Ishikawa (cell line): ENCODE data around the gene PRRG3.

Source experiments
- CEBPB ChIP-seq: IDR thresholded peaks from 2 replicates; pipeline ENCODE4 v1.6.1; 2012
- CREB1 ChIP-seq: IDR thresholded peaks from 2 replicates; pipeline ENCODE4 v1.6.1; 2012; ENCODE audit warnings: low read depth
- EGR1 ChIP-seq: IDR thresholded peaks from 2 replicates; pipeline ENCODE4 v1.6.1; 2012
- EP300 ChIP-seq: IDR thresholded peaks from 2 replicates; pipeline ENCODE4 v1.6.1; 2012; ENCODE audit warnings: borderline replicate concordance
- FOXM1 ChIP-seq: IDR thresholded peaks from 2 replicates; pipeline ENCODE4 v1.6.1; 2012; ENCODE audit warnings: low read depth, borderline replicate concordance
- MAX ChIP-seq: IDR thresholded peaks from 2 replicates; pipeline ENCODE4 v1.6.1; 2012
- NFIC ChIP-seq: IDR thresholded peaks from 2 replicates; pipeline ENCODE4 v1.6.1; 2012
- RAD21 ChIP-seq: IDR thresholded peaks from 2 replicates; pipeline ENCODE4 v1.6.1; 2012; ENCODE audit warnings: low read depth
- REST ChIP-seq: IDR thresholded peaks from 2 replicates; pipeline ENCODE4 v1.6.1; 2012; ENCODE audit warnings: low read depth, mild to moderate bottlenecking
- TAF1 ChIP-seq: IDR thresholded peaks from 2 replicates; pipeline ENCODE4 v1.6.1; 2012; ENCODE audit warnings: low read depth, mild to moderate bottlenecking
- TCF12 ChIP-seq: IDR thresholded peaks from 2 replicates; pipeline ENCODE4 v1.6.1; 2012; ENCODE audit warnings: low read depth
- TEAD4 ChIP-seq: IDR thresholded peaks from 2 replicates; pipeline ENCODE4 v1.6.1; 2012
- USF1 ChIP-seq: IDR thresholded peaks from 2 replicates; pipeline ENCODE4 v1.6.1; 2012
- YY1 ChIP-seq: IDR thresholded peaks from 2 replicates; pipeline ENCODE4 v1.6.1; 2012; ENCODE audit warnings: low read depth
- ZBTB7A ChIP-seq: IDR thresholded peaks from 2 replicates; pipeline ENCODE4 v1.6.1; 2012; ENCODE audit warnings: low read depth

PRRG3 gene

GRCh38 chrX:151727346-151727745 is 32.1 kb downstream of the PRRG3 start:
- TF ChIP-seq EGR1 (no peak), YY1 (no peak), USF1 (no peak), MAX (no peak), RAD21 (no peak), ZBTB7A (no peak)

GRCh38 chrX:151729056-151729725 is 33.9 kb downstream of the PRRG3 start:
- no peak for TF ChIP-seq RAD21
- no peak for TF ChIP-seq TCF12
- TF ChIP-seq CREB1, result no peak
- TF ChIP-seq USF1, result no peak
- TF ChIP-seq YY1, result no peak
- no peak for TF ChIP-seq TAF1
- TF ChIP-seq NFIC, result no peak
- no peak for TF ChIP-seq MAX
- TF ChIP-seq REST, result no peak
- no peak for TF ChIP-seq CEBPB

GRCh38 chrX:151734446-151734845 is 39.2 kb downstream of the PRRG3 start, which contains the start of gene CNGA2:
Gene CNGA2 (plus strand): TSS chrX:151734746. CDS start chrX:151738484, 3,738 bp downstream.
- TF ChIP-seq YY1 (no peak), TCF12 (no peak), CREB1 (no peak), ZBTB7A (no peak), TAF1 (no peak), MAX (no peak), NFIC (no peak), USF1 (no peak), REST (no peak), EP300 (no peak), FOXM1 (no peak), EGR1 (no peak), CEBPB (no peak), TEAD4 (no peak), RAD21 (no peak)

GRCh38 chrX:151735219-151735618 is 40.0 kb downstream of the PRRG3 start:
- TF ChIP-seq USF1 (no peak), CEBPB (no peak), FOXM1 (no peak), TAF1 (no peak), EP300 (no peak), REST (no peak), YY1 (no peak), MAX (no peak), TCF12 (no peak), CREB1 (no peak), ZBTB7A (no peak), NFIC (no peak), RAD21 (no peak), EGR1 (no peak), TEAD4 (no peak)
